Common myeloid progenitor, CD34-positive (primary cell): ENCODE results near the gene RPN2.

Experiments used
- CTCF ChIA-PET: fragments of 350-600 bp; sonication (Branson Sonifier 250); formaldehyde crosslinking; loops from one replicate; lab custom pipeline; 2021; ENCODE audit warnings: antibody characterized with exemption; lab: Charles Lee
- POLR2A ChIA-PET: fragments of 350-600 bp; sonication (Branson Sonifier 250); formaldehyde crosslinking; loops from one replicate; lab custom pipeline; 2021; ENCODE audit warnings: antibody characterized with exemption; lab: Charles Lee
- DNase-seq, 3 donors: peaks; one replicate each; pipeline versions ENCODE4 v3.0.0 to v3.0.0-alpha.2; 2013
- H3K27ac ChIP-seq, 2 experiments: 1 replicate in 1 of 2; 2 replicates in 1 of 2; pipeline ENCODE4 v1.7.0; 2013; ENCODE audit warnings: inconsistent platforms in 2 of 2, low read length in 2 of 2, mild to moderate bottlenecking in 2 of 2, low read depth in 1 of 2, moderate library complexity in 1 of 2; ENCODE audit not compliant: severe bottlenecking in 2 of 2, insufficient read depth in 1 of 2, poor library complexity in 1 of 2
- H3K27me3 ChIP-seq, 5 experiments: replicated peaks in 2 of 5; 1 replicate in 3 of 5; 2 replicates in 2 of 5; pipeline versions ENCODE4 v1.6.1 to v1.7.0; 2013; ENCODE audit warnings: low read length in 4 of 5, mild to moderate bottlenecking in 2 of 5, moderate library complexity in 2 of 5, inconsistent platforms in 1 of 5; ENCODE audit not compliant: insufficient read depth in 5 of 5, control insufficient read depth in 4 of 5
- H3K36me3 ChIP-seq, 4 experiments: 1 replicate in 2 of 4; 2 replicates in 2 of 4; pipeline versions ENCODE4 v1.6.1 to v1.7.0; 2013; ENCODE audit warnings: low read length in 3 of 4, control low read depth in 1 of 4, mild to moderate bottlenecking in 1 of 4; ENCODE audit not compliant: control insufficient read depth in 4 of 4, insufficient read depth in 4 of 4
- H3K4me1 ChIP-seq, 4 experiments: 1 replicate in 3 of 4; 2 replicates in 1 of 4; pipeline versions ENCODE4 v1.6.1 to v1.7.1; 2013; ENCODE audit warnings: low read length in 3 of 4, mild to moderate bottlenecking in 3 of 4, control low read depth in 1 of 4, inconsistent platforms in 1 of 4, moderate library complexity in 1 of 4; ENCODE audit not compliant: control insufficient read depth in 4 of 4, insufficient read depth in 4 of 4; ENCODE audit errors: control extremely low read depth in 1 of 4
- H3K4me3 ChIP-seq, 7 experiments: 1 replicate in 4 of 7; 2 replicates in 3 of 7; pipeline versions ENCODE4 v1.5.1 to v1.7.0; 2013; ENCODE audit warnings: mild to moderate bottlenecking in 7 of 7, low read length in 6 of 7, moderate library complexity in 6 of 7, inconsistent platforms in 2 of 7, low read depth in 2 of 7, control low read depth in 1 of 7; ENCODE audit not compliant: insufficient read depth in 4 of 7, control insufficient read depth in 1 of 7; ENCODE audit errors: extremely low read depth in 1 of 7
- H3K9me3 ChIP-seq, 5 experiments: 1 replicate in 4 of 5; 2 replicates in 1 of 5; pipeline versions ENCODE4 v1.6.1 to v1.7.1; 2013; ENCODE audit warnings: low read length in 4 of 5, mild to moderate bottlenecking in 2 of 5, inconsistent platforms in 1 of 5, low read depth in 1 of 5, moderate library complexity in 1 of 5; ENCODE audit not compliant: control insufficient read depth in 4 of 5, insufficient read depth in 2 of 5; ENCODE audit errors: control extremely low read depth in 1 of 5
- WGBS: methylation state at CpG from one replicate; pipeline ENCODE4 v1.1.5; 2013; ENCODE audit not compliant: insufficient coverage; 5-methylcytosine and 5-hydroxymethylcytosine counted together

The RPN2 gene

DNA sequence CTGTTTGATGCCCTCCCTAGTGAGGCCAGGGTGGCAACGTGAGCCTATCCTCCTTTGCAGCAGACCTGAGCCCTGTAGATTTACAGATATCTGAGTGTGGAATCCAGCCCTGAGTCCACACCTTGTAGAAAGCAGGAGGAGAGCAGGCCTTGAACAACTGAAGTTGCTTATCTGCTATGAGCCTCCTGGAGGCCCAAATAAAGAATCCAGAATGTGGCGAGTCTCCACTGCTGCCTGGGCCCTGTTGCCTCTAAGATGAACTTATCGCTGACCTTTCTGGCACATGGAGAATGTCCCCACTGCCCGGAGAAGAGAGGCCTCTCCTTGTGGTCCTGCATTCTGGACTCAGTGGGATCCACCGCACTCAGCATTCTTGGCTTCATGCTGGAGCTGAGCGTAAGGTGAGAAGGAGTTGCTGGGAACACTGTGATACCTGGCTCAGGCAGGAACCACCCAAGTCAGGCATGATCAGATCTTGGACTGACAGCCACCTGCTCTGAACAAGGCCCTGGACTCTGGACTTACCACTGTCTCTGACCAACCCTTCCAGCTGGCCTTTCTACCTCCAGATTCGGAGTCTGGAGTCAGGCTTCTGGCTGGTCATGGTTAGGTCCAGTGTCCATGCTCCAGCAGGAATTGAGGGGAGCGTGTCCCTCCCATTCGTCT lies 104.5 kb downstream of the RPN2 start:
- H3K36me3 ChIP-seq: no peaks in the 10 kb centered on the region
- no peak overlapping the region for H3K27ac ChIP-seq
- H3K4me3 ChIP-seq: no peak overlapping the region
- no peaks in the 10 kb centered on the region for H3K9me3 ChIP-seq
- H3K27me3 ChIP-seq: no peaks in the 10 kb centered on the region
- peaks cover 0 to 6% (median under 1%) of the 10 kb centered on the region in 4 experiments for H3K4me1 ChIP-seq
- DNase-seq: no peak
- POLR2A ChIA-PET: no interaction called here
- WGBS: 98% methylated on average over 9 of the region's 9 CpGs
- CTCF ChIA-PET: interaction anchor here (0.7 kb wide), 1 partner anchor 13 kb away, joined by 4 read pairs; no protein-coding TSS in a partner anchor

DNA sequence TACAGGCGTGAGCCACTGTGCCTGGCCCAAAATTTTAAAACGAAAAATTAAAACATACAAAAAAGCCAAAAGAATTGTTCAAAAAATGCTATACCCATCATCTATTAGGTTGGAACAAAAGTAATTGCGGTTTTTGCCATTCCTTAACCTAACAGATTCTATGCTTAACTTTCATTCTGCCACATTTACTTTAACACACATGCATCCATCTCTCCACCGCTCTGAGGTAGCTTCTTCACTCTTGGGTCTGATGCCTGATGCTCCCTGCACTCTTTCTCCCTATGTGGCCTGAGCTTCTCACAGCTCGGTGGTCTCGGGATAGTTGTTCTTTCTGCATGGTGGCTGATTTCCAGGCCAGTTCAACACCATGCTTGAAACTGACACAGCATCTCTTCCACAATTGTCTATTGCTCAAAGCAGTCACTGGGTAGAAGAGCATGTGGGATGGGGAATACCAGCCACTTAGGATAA lies 105.6 kb downstream of the RPN2 start:
- no peaks in the 10 kb centered on the region for H3K27me3 ChIP-seq
- no peak overlapping the region for H3K27ac ChIP-seq
- WGBS: 100% methylated on average over 5 of the region's 6 CpGs
- H3K4me1 ChIP-seq: peaks cover 0 to 9% (median 5%) of the 10 kb centered on the region in 4 experiments
- no peaks in the 10 kb centered on the region for H3K36me3 ChIP-seq
- POLR2A ChIA-PET: no interaction called here
- DNase-seq: no peak
- CTCF ChIA-PET: interaction anchor here (6.6 kb wide), 1 partner anchor 8 kb away, joined by 39 read pairs; no protein-coding TSS in a partner anchor
- no peaks in the 10 kb centered on the region for H3K9me3 ChIP-seq
- no peak overlapping the region for H3K4me3 ChIP-seq

- CTCF ChIA-PET: interaction anchor here (0.8 to 6.6 kb wide), 4 partner anchors 8 to 83 kb away, joined by 3 to 39 read pairs (median 3); no protein-coding TSS in a partner anchor
- no peaks in the 10 kb centered on the region for H3K27me3 ChIP-seq
These were observed 106.7 kb downstream of the RPN2 start for GRCh38 chr20:37285664-37286374.

GRCh38 chr20:37288091-37288490 lies 109.0 kb downstream of the RPN2 start:
- ChIA-PET POLR2A (interaction anchor here (1.2 kb wide), 1 partner anchor 9 kb away, joined by 3 read pairs; no protein-coding TSS in a partner anchor), CTCF (interaction anchor here (1.7 to 6.6 kb wide), 4 partner anchors 12 to 97 kb away, joined by 4 to 39 read pairs (median 8); no protein-coding TSS in a partner anchor)
- Histone ChIP-seq H3K27ac (no peak overlapping the region), H3K27me3 (no peaks in the 10 kb centered on the region), H3K4me1 (peaks cover 0 to 24% (median 15%) of the 10 kb centered on the region in 4 experiments), H3K9me3 (peaks cover 0 to 2% (median 0%) of the 10 kb centered on the region in 5 experiments), H3K4me3 (no peak overlapping the region), H3K36me3 (peaks cover 3 to 12% (median 8%) of the 10 kb centered on the region in 4 experiments)
- WGBS: 100% methylated on average over 1 of the region's 4 CpGs
- peak in 1 of 3 donors; percentile 31 for DNase-seq

More at GRCh38 chr20:37285664-37286374, 106.7 kb downstream of the RPN2 start:
- H3K4me1 ChIP-seq: peaks cover 0 to 17% (median 13%) of the 10 kb centered on the region in 4 experiments
- peaks cover 0 to 1% (median 0%) of the 10 kb centered on the region in 4 experiments for H3K36me3 ChIP-seq
- DNase-seq: no peak
- H3K4me3 ChIP-seq: no peak overlapping the region
- H3K27ac ChIP-seq: no peak overlapping the region
- 95% methylated on average over 10 of the region's 12 CpGs for WGBS
- POLR2A ChIA-PET: no interaction called here
- H3K9me3 ChIP-seq: no peaks in the 10 kb centered on the region

DNA sequence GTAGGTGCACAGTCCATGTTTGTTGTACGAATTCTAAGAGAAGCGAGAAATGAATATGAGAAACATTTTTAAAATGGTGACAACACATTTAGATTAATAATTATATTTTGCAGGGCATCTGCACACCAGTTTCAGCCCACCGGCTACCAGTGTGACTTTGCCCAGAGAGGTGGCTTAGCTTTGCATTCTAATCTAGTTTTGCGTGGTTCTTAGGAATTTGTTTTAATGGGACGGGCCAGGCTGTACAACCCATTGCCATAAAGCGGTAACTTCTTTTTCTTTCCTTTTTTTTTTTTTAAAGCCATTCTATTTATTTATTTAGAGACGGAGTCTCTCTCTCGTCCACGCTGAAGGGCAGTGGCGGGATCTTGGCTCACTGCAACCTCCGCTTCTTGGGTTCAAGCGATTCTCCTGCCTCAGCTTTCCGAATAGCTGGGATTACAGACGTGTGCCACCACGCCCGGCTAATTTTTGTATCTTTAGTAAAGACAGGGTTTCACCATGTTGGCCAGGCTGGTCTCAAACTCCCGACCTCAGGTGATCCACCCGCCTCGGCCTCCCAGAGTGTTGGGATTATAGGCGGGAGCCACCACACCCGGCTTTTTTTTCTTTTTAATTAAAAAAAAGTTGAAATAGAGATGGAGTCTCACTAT lies 111.2 kb downstream of the RPN2 start:
- CTCF ChIA-PET: interaction anchor here (0.6 to 6.6 kb wide), 8 partner anchors 14 to 95 kb away, joined by 3 to 39 read pairs (median 4); no protein-coding TSS in a partner anchor

More for the DNA sequence above, 111.2 kb downstream of the RPN2 start:
- POLR2A ChIA-PET: interaction anchor here (0.7 to 1.4 kb wide), 2 partner anchors 67 to 94 kb away, joined by 4 to 8 read pairs; no protein-coding TSS in a partner anchor
- Histone ChIP-seq H3K4me1 (peaks cover 2 to 42% (median 19%) of the 10 kb centered on the region in 4 experiments), H3K4me3 (peak overlapping the region; percentile 73 to 95 (median 91)), H3K36me3 (peaks cover 3 to 20% (median 14%) of the 10 kb centered on the region in 4 experiments), H3K9me3 (peaks cover 0 to 5% (median 2%) of the 10 kb centered on the region in 5 experiments), H3K27me3 (no peaks in the 10 kb centered on the region), H3K27ac (peak overlapping the region; percentile 88 to 96)
- 100% methylated on average over 1 of the region's 21 CpGs for WGBS
- DNase-seq: no peak
